SJCRH30 (cell line): ENCODE measurements around the gene MICAL2. TPM values are rescaled to one million over a fixed set of nuclear protein-coding genes. Genes with fewer than 3 reads are reported as not detected.

Experiments used
- DNase-seq, 2 experiments: peaks; one replicate each; pipeline ENCODE4 v3.0.0-alpha.2; 2015 to 2020
- H3K27ac ChIP-seq: fragments of 250-450 bp; sonication (Bioruptor Pico); 2 replicates; pipeline ENCODE4 v1.5.1; 2020; ENCODE audit warnings: mild to moderate bottlenecking, moderate library complexity
- H3K27me3 ChIP-seq: fragments of 250-450 bp; sonication (Bioruptor Pico); 2 replicates; pipeline ENCODE4 v1.5.1; 2020; ENCODE audit warnings: mild to moderate bottlenecking, moderate library complexity
- H3K36me3 ChIP-seq: fragments of 250-450 bp; sonication (Bioruptor Pico); 2 replicates; pipeline ENCODE4 v1.5.1; 2020; ENCODE audit warnings: mild to moderate bottlenecking, moderate library complexity
- H3K4me1 ChIP-seq: fragments of 250-450 bp; sonication (Bioruptor Pico); 2 replicates; pipeline ENCODE4 v1.5.1; 2020; ENCODE audit warnings: mild to moderate bottlenecking, moderate library complexity
- H3K4me3 ChIP-seq: fragments of 250-450 bp; sonication (Bioruptor Pico); 2 replicates; pipeline ENCODE4 v1.5.1; 2020; ENCODE audit warnings: mild to moderate bottlenecking, moderate library complexity
- H3K9me3 ChIP-seq: fragments of 250-450 bp; sonication (Bioruptor Pico); replicated peaks from 2 replicates; pipeline ENCODE4 v1.5.1; 2020; ENCODE audit warnings: mild to moderate bottlenecking, moderate library complexity
- total RNA-seq: library from RNA; depleted of rRNA; stranded (reverse); fragments of >200 nt; shearing (Covaris generic); gene quantifications from 2 replicates; pipeline ENCODE4 v1.2.3, GENCODE V29; 2014

The MICAL2 gene
- total RNA-seq, 1 experiment from 2014 or later = 7.8 TPM

DNA sequence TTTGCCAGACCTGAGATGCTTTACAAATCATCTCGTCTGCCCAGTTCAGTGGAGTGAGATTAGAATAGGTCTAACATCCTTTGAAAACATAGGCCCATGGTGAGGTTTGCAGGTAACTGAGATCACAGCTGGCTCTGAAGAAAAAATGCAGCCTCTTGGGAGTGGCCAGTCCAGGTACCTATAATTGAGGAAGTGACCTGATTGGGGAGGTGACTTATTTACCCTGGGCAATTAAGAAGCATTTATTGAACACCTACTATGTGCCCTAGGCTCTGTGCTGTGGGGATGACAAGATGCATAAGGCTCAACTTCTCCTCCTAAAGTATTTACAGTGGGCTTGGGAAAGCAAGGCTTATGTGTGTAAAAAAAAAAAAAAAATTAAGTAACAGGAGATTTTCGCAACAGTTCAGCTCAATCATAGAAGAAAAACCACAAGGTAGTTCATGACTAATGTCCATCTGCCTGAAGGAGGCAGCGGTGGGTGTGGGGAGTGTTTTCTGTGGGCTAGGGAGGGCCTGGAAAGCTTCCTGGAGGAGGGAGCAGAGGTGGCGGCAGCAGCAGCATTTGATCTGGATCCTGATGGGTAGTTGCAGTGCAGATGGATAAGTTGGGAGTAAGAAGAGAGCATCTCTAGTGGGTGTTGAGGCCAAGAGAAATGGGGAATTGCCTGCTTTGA is 16.1 kb downstream of the MICAL2 start:
- no peak overlapping the region for H3K27ac ChIP-seq
- H3K4me1 ChIP-seq = peaks cover 36% of the 10 kb centered on the region
- H3K9me3 ChIP-seq = no peaks in the 10 kb centered on the region
- H3K27me3 ChIP-seq = no peaks in the 10 kb centered on the region
- H3K4me3 ChIP-seq = no peak overlapping the region
- no peaks in the 10 kb centered on the region for H3K36me3 ChIP-seq
- DNase-seq = no peak

DNA sequence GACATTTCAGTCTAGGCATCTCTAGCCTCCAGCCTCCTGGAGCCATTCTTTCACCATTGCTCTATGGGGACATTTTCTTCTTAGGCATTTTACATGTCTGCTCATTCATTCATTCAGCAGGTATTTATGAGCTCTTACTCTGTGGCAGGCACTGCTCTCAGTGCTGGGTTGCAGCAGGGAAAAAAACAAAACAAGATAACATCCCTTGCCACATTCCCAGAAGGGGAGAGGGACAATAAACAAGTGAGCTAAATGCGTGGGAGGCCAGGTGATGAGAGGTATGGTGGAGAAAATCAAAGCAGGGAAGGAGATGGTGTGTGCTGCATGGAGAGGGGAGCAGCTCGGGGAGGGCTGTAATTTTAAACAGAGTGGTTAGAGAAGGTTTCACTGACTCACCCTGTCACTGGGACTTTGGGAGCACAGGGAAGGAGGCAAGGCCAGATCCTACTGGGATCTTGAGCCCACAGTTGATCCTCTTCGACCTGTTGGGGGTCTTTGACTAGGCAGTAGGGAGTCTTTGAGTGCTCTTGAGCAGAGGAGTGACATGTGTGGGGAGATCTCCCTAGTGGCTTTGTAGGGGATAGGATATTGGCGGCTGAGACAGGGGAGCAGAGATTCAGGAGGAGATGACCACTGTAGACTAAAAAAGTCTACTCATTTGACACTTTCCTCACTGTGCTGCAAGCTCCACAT is 17.0 kb downstream of the MICAL2 start:
- no peak for DNase-seq
- H3K9me3 ChIP-seq = no peaks in the 10 kb centered on the region
- no peaks in the 10 kb centered on the region for H3K36me3 ChIP-seq
- peaks cover 29% of the 10 kb centered on the region for H3K4me1 ChIP-seq
- no peak overlapping the region for H3K27ac ChIP-seq
- no peak overlapping the region for H3K4me3 ChIP-seq
- no peaks in the 10 kb centered on the region for H3K27me3 ChIP-seq

DNA sequence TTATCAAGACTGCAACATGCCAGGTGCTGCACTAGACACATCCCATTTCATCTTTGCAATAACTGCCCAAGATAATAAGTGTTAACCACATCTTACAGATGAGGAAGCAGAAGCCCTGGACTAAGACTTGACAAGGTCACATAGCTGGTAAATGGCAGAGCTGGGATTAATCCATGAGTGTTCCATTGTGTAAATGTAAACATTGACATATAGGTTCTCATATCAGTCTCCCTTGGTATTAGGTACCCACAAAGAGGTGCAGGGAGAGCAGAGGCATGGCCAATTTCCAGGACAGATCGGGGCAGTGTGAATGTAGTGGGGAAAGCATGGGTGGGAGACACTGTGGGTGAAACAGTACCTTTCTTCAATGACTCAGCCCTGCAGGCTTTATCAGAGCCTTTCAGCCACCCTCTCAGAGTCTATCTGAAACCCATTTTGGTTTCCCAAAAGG is 17.9 kb downstream of the MICAL2 start:
- Histone ChIP-seq H3K9me3 (no peaks in the 10 kb centered on the region), H3K36me3 (no peaks in the 10 kb centered on the region), H3K27me3 (no peaks in the 10 kb centered on the region), H3K27ac (no peak overlapping the region), H3K4me1 (peaks cover 19% of the 10 kb centered on the region), H3K4me3 (no peak overlapping the region)
- no peak for DNase-seq

DNA sequence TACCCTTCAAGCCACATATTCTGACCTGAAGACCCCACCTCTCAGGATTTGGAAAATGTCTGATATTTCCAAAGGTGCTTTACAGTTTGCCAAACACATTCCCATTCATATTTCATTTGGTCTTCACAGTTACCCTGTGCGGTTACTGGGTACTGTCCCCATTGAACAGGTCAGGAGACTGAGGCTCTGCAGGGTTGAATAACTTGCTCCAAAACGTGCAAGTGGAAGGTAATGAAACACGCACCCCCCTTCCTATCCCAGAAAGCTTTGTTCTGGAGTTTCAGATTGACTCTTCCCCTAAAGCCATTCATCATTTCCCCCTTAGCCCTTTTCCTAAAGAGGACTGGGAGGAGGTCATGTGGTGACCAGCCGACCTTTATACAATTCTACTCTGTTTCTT is 18.8 kb downstream of the MICAL2 start:
- no peaks in the 10 kb centered on the region for H3K9me3 ChIP-seq
- no peaks in the 10 kb centered on the region for H3K27me3 ChIP-seq
- H3K4me1 ChIP-seq = peaks cover 10% of the 10 kb centered on the region
- no peak for DNase-seq
- H3K36me3 ChIP-seq = no peaks in the 10 kb centered on the region
- no peak overlapping the region for H3K4me3 ChIP-seq
- no peak overlapping the region for H3K27ac ChIP-seq

- H3K4me3 ChIP-seq = no peak overlapping the region
- no peak overlapping the region for H3K27ac ChIP-seq
- H3K27me3 ChIP-seq = no peaks in the 10 kb centered on the region
- no peaks in the 10 kb centered on the region for H3K36me3 ChIP-seq
- DNase-seq = no peak
- H3K4me1 ChIP-seq = no peaks in the 10 kb centered on the region
- no peaks in the 10 kb centered on the region for H3K9me3 ChIP-seq
Observed at GRCh38 chr11:12130180-12130980, 20.0 kb downstream of the MICAL2 start.

DNA sequence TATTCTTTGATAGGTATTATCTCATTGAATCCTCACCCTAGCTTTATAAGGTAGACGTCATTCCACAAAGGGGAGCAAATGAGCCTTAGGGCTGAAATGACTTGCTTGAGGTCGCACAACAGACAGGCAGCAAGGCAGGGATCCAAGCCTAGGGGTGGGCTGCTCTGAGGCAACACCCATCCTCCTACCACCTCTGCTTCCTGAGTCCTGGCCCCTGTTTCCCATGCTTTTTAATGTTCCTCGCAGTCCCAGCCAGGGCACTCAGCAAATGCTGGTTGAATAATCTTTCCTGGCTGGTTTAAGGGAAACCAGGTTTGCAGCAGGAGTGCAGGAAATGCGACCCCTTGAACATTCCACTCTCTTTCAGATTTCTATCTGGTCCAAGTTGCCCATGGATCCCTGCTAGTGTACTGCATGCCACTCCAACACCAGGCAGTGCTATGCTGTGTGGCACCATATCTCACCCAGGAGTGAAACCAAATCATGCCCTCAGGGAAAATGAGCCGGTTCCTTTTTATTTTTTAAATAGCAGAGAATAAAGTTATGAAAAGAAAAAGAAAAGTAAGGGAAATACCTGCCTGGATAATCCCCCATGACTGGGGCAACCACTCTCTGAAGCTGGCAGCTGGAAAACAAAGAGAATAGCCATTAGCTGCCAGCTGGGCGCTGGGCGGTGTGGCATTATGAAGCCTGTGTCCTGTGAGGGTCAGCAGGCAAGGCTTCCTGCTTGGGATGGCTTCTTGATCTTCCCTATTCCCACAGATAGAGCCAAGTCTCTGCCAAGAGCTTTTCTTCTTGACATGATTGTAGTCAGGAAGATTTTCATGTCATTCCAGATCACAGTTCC is 21.8 kb downstream of the MICAL2 start:
- Histone ChIP-seq H3K27ac (no peak overlapping the region), H3K4me1 (no peaks in the 10 kb centered on the region), H3K36me3 (no peaks in the 10 kb centered on the region), H3K27me3 (no peaks in the 10 kb centered on the region), H3K9me3 (no peaks in the 10 kb centered on the region), H3K4me3 (no peak overlapping the region)
- DNase-seq = no peak

GRCh38 chr11:12132790-12133145 is 22.4 kb downstream of the MICAL2 start:
- Histone ChIP-seq H3K27ac (no peak overlapping the region), H3K4me3 (no peak overlapping the region), H3K27me3 (no peaks in the 10 kb centered on the region), H3K4me1 (no peaks in the 10 kb centered on the region), H3K36me3 (no peaks in the 10 kb centered on the region), H3K9me3 (no peaks in the 10 kb centered on the region)
- DNase-seq = no peak

GRCh38 chr11:12133547-12134235 is 23.3 kb downstream of the MICAL2 start:
- DNase-seq = no peak
- Histone ChIP-seq H3K4me3 (no peak overlapping the region), H3K27ac (no peak overlapping the region)

DNA sequence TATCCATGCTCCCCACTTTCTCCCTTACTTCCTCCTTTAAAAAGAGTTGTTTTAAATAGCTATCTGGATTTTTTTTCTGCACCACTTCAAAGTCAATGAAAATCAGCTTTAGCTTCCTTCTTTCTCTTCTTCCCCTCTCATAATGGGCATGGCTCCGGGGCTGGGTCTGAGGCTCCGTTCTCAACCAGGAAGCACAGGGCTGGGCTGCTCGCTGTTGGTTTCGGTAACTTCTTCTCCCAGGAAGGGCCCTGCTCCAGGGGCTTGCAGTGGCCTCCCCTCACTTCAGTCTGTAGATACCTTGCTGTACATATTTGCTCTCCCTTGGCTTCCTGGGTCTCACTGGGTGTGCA is 23.8 kb downstream of the MICAL2 start:
- H3K4me3 ChIP-seq = no peak overlapping the region
- H3K36me3 ChIP-seq = no peaks in the 10 kb centered on the region
- H3K4me1 ChIP-seq = no peaks in the 10 kb centered on the region
- no peaks in the 10 kb centered on the region for H3K9me3 ChIP-seq
- no peaks in the 10 kb centered on the region for H3K27me3 ChIP-seq
- DNase-seq = no peak
- H3K27ac ChIP-seq = no peak overlapping the region

More at GRCh38 chr11:12133547-12134235, 23.3 kb downstream of the MICAL2 start:
- H3K9me3 ChIP-seq = no peaks in the 10 kb centered on the region
- no peaks in the 10 kb centered on the region for H3K4me1 ChIP-seq
- no peaks in the 10 kb centered on the region for H3K27me3 ChIP-seq
- H3K36me3 ChIP-seq = no peaks in the 10 kb centered on the region

DNA sequence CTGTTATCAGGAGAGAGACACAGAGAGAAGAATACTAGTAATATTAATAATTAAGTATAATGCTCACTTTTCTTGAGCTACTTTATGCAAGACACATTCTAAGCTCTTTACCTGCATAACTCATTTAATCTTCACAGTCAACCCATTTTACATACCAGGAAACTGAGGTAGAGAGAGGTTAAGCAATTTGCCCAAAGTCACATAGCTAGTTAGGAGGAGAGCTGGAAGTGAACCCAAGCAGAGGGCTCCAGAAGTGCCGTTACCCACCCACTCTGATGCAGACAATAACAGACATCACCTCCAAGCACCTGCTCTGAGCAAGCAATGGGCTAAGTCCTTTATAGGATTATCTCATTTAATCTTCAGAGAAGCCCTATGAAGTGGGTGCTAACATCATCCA is 24.8 kb downstream of the MICAL2 start:
- H3K9me3 ChIP-seq = no peaks in the 10 kb centered on the region
- DNase-seq = no peak
- H3K36me3 ChIP-seq = no peaks in the 10 kb centered on the region
- H3K4me1 ChIP-seq = no peaks in the 10 kb centered on the region
- H3K27me3 ChIP-seq = no peaks in the 10 kb centered on the region
- no peak overlapping the region for H3K4me3 ChIP-seq
- H3K27ac ChIP-seq = no peak overlapping the region

DNA sequence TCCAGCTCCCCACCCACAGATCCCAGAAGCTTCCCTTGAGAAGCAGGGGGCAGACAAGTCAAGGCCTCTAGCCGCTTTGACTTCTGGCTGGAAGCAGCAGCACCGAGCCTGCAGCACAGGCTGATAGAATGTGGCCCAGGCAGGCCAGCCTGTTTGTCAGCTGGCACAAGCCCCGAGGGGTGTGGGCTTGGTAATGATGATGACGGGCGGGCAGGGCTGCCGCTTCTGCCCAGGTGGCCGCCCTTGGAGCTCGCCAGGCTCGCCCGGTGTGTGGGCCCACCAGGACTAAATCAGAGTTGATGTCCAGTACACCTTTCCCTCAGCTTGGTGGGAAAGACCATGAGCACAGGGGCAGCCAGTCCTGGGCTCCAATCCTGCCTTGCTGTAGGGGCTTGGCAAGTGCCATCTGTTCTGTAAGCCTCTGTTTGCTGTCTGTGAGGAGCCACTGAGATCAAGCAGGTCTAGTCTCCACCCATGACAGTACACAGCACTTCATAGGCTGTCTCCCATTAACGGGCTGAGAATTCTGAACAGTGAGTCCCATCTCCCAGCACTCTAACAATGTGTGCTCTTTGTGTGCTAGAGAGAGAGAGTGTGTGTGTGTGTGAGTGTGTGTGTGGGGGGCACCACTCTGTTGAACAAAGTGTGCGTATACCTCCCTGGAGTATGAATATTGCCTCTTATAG is 26.8 kb downstream of the MICAL2 start:
- Histone ChIP-seq H3K4me3 (no peak overlapping the region), H3K9me3 (no peaks in the 10 kb centered on the region), H3K4me1 (no peaks in the 10 kb centered on the region), H3K27ac (no peak overlapping the region), H3K27me3 (no peaks in the 10 kb centered on the region), H3K36me3 (no peaks in the 10 kb centered on the region)
- no peak for DNase-seq

- Histone ChIP-seq H3K9me3 (no peaks in the 10 kb centered on the region), H3K4me1 (no peaks in the 10 kb centered on the region), H3K36me3 (no peaks in the 10 kb centered on the region), H3K4me3 (no peak overlapping the region), H3K27ac (no peak overlapping the region), H3K27me3 (no peaks in the 10 kb centered on the region)
- no peak for DNase-seq
Observed at GRCh38 chr11:12137938-12138731, 27.7 kb downstream of the MICAL2 start.

GRCh38 chr11:12139144-12139881 is 28.9 kb downstream of the MICAL2 start:
- H3K9me3 ChIP-seq = no peaks in the 10 kb centered on the region
- no peaks in the 10 kb centered on the region for H3K36me3 ChIP-seq
- no peak overlapping the region for H3K4me3 ChIP-seq
- no peaks in the 10 kb centered on the region for H3K4me1 ChIP-seq
- no peaks in the 10 kb centered on the region for H3K27me3 ChIP-seq
- DNase-seq = no peak
- no peak overlapping the region for H3K27ac ChIP-seq
